NT2/D1 (cell line): ENCODE data around the gene ORAI2.

ENCODE experiments used
- YY1 ChIP-seq: IDR thresholded peaks from 2 replicates; pipeline ENCODE4 v1.6.1; 2011; ENCODE audit not compliant: insufficient read length, insufficient read depth
- ZNF274 ChIP-seq: IDR thresholded peaks from 2 replicates; pipeline ENCODE4 v1.6.1; 2011; ENCODE audit warnings: mild to moderate bottlenecking, low read depth, low read length

GRCh38 chr7:102444961-102445673, 11.7 kb downstream of the ORAI2 start:
- TF ChIP-seq ZNF274 (no peak), YY1 (no peak)
